Stimulated activated CD8-positive, alpha-beta memory T cell treated with anti-CD3 and anti-CD28 coated beads, Interleukin-15, amount 100 ng/mL, for 1 hour (primary cell): ENCODE measurements around the gene CMPK2.

Experiments used
- DNase-seq: peaks from one replicate; pipeline ENCODE4 v3.0.0-alpha.2; 2020; ENCODE audit warnings: low read depth

CMPK2 gene

GRCh38 chr2:6810961-6811360 lies 54.7 kb downstream of the CMPK2 start:
- DNase-seq: no peak

DNA sequence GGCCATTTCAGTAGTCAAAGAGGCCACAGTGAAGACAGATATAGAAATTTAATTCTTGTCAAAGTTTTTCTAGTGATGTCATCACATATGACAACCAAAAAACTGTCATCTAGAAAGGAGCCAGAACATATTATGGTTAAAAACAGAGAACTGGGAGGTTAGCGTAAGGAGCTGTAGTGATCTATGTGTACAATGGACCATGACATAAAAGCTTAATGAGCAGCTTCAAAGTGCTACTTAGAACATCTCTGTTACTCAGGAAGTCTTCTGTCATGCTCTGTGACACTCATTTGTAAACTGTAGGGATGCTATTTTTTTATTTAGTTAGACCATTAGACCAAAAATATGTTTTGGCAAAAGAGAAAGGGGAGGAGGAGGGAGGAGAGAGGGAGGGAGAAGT lies 57.3 kb downstream of the CMPK2 start:
- no peak for DNase-seq

- no peak for DNase-seq
Observed at GRCh38 chr2:6806604-6807003, 59.1 kb downstream of the CMPK2 start.

DNA sequence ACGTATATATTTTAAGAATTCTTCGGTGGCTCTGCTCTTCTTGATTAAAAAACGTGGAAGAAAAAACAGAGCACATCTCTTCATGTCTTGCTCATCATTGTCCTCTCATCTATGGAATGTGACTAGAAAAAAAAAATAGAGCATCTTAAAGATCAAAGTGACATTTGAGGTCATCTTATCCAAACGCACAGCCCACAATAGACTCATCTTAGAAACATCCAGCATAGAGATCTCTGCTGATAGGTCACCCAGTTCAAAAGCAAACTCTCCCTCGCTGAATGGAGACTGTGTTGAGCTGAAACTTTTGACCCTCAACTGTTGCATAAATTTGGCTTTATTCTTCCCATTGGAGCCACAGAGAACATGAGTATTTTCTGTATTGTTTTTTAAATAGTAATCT lies 65.2 kb downstream of the CMPK2 start:
- no peak for DNase-seq
